Right lobe of liver (tissue), 6 donors: Measurements from ENCODE around the gene ANXA2R. TPM values are rescaled to one million over a fixed set of nuclear protein-coding genes. Genes with fewer than 3 reads are reported as not detected.
A peak's percentile ranks its signal among the peaks of the same experiment; 100 is the strongest.
"Not testable (repeated sequence)": the region's sequence is repeated elsewhere in the genome, so short reads cannot be mapped to it uniquely, and the experiment has no call there.

ENCODE experiments used
- ATAC-seq, 4 donors: fragments of 200-7000 bp; cut with Tn5 transposase; one replicate each; pipeline ENCODE4 v1.9.1; 2020; ENCODE audit warnings: mild to moderate bottlenecking in 4 of 4, moderate library complexity in 4 of 4
- DNase-seq, 3 donors: peaks; one replicate each; pipeline ENCODE4 v3.0.0-alpha.2; 2020
- H3K27ac ChIP-seq, 3 donors: fragments of 200-600 bp; one replicate each; pipeline ENCODE4 v1.8.0; 2022
- H3K27me3 ChIP-seq, 2 donors: fragments of 200-600 bp; one replicate each; pipeline ENCODE4 v1.8.0; 2022
- H3K36me3 ChIP-seq, 4 donors: fragments of 200-600 bp; sonication (generic) in 1 of 4; one replicate each; pipeline versions ENCODE4 v1.5.1 to v1.8.0; 2017 to 2022; ENCODE audit warnings: control low read depth in 1 of 4
- H3K4me1 ChIP-seq, 4 donors: fragments of 200-600 bp; sonication (generic) in 1 of 4; one replicate each; pipeline versions ENCODE4 v1.5.1 to v1.8.0; 2017 to 2022; ENCODE audit warnings: control low read depth in 1 of 4
- H3K4me3 ChIP-seq, 3 donors: fragments of 200-600 bp; one replicate each; pipeline ENCODE4 v1.8.0; 2022
- H3K9me3 ChIP-seq, 4 donors: fragments of 200-600 bp; sonication (generic) in 1 of 4; one replicate each; pipeline versions ENCODE4 v1.5.1 to v1.8.0; 2017 to 2022; ENCODE audit warnings: control low read depth in 1 of 4
- POLR2A ChIP-seq: fragments of 450-650 bp; IDR thresholded peaks from one replicate; pipeline ENCODE4 v1.6.1; 2017; ENCODE audit warnings: antibody characterized with exemption, mild to moderate bottlenecking
- WGBS: methylation state at CpG from one replicate; pipeline ENCODE4 v1.1.6; 2018; ENCODE audit warnings: low coverage, low lambda C conversion rate; ENCODE audit not compliant: insufficient coverage; ENCODE audit errors: missing lambda C conversion rate; 5-methylcytosine and 5-hydroxymethylcytosine counted together
- intact Hi-C, 2 donors: fragments of 100-400 bp; cut with DNase I; formaldehyde crosslinking; loops; one replicate each; pipeline versions ENCODE4 v1.11.2 to v1.14.1; 2022
- total RNA-seq, 6 experiments: library from RNA; depleted of rRNA in 2 of 6; stranded (reverse); fragments of >200 nt in 2 of 6; fragmentation: NEBNext Ultra II Directional in 3 of 6; extraction: Animal tissue kit (Norgen Biotek cat#: 25700) in 3 of 6; gene quantifications; one replicate each; pipeline versions ENCODE4 v1.1.0 to v1.2.4, GENCODE V29; 2016 to 2023
- TF ChIP-seq, protein P1 (sequence below), 4 donors: fragments of 200-600 bp in 3 of 4; fragments of 450-650 bp in 1 of 4; IDR thresholded peaks; one replicate each; pipeline versions ENCODE4 v1.5.1 to v1.8.0; 2016 to 2022; ENCODE audit warnings: antibody characterized with exemption in 4 of 4, mild to moderate bottlenecking in 2 of 4
- donor health status: DM: no; HTN: yes; CAD: no.
- donor health status: DM: no; HTN: no; CAD: no.
- donor health status: DM: no; HTN: no; CAD: no.
- donor health status: DM: no; HTN: yes; CAD: no.
- donor health status: DM: no; HTN: yes; CAD: no.

Gene ANXA2R
- total RNA-seq, 6 experiments from 2014 or later = 0.21 to 1.1 (median 0.41) TPM

DNA sequence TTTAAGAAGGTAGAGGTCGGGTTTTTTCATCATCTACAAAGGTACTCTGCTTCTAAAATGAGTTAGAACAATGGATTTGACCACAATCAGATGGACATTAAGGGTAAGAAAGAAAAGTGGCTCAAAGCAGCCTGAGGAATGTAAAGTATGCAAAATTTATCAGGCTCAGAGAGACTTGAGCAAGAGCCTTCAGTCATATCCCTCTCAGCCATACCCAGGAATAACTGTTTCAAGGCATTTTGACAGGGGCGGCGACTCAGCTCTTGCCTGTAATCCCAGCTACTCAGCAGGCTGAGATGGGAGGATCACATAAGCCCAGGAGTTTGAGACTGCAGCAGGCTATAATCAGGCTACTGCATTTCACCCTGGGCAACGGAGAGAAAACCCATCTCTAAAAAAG is 38.8 kb upstream of the ANXA2R start:
- TF ChIP-seq POLR2A = no peak
- TF ChIP-seq, protein P1, sequence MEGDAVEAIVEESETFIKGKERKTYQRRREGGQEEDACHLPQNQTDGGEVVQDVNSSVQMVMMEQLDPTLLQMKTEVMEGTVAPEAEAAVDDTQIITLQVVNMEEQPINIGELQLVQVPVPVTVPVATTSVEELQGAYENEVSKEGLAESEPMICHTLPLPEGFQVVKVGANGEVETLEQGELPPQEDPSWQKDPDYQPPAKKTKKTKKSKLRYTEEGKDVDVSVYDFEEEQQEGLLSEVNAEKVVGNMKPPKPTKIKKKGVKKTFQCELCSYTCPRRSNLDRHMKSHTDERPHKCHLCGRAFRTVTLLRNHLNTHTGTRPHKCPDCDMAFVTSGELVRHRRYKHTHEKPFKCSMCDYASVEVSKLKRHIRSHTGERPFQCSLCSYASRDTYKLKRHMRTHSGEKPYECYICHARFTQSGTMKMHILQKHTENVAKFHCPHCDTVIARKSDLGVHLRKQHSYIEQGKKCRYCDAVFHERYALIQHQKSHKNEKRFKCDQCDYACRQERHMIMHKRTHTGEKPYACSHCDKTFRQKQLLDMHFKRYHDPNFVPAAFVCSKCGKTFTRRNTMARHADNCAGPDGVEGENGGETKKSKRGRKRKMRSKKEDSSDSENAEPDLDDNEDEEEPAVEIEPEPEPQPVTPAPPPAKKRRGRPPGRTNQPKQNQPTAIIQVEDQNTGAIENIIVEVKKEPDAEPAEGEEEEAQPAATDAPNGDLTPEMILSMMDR (IDR thresholded peaks at IDR 0.05) = no peak
- ATAC-seq (no peak), DNase-seq (no peak)
- no peaks in the 10 kb centered on the region for H3K27me3 ChIP-seq
- no peaks in the 10 kb centered on the region for H3K9me3 ChIP-seq
- H3K4me3 ChIP-seq = no peak overlapping the region
- peaks cover 0 to 9% (median 1%) of the 10 kb centered on the region in 4 donors for H3K36me3 ChIP-seq
- no peak overlapping the region for H3K27ac ChIP-seq
- peaks cover 0 to 14% (median 4%) of the 10 kb centered on the region in 4 donors for H3K4me1 ChIP-seq
- 88% methylated on average over 4 of the region's 4 CpGs for WGBS
- intact Hi-C loops = no loop called here

DNA sequence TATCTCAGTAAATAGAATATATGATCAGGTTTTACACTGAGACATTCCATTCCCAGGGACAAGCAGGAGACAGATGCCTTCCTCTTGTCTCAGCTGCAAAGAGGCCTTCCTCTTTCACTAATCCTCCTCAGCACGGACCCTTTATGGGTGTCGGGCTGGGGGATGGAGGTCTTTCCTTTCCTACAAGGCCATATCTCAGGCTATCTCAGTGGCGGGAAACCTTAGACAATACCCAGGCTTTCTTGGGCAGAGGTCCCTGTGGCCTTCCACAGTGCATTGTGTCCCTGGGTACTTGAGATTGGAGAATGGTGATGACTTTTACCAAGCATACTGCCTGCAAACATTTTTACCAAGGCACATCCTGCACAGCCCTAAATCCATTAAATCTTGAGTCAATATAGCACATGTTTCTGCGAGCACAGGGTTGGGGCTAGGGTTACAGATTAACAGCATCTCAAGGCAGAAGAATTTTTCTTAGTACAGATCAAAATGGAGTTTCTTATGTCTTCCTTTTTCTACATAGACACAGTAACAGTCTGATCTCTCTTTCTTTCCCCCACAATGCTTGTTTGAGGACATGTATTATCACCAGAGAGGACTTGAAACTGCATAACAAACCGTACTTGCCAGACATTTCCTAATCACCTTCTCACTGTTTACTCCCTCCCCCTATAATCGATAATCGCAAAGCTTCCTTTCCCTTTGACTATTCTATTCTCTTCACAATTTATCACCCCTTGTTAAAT is 37.5 kb upstream of the ANXA2R start:
- Histone ChIP-seq H3K4me1 (peaks cover 0 to 14% (median 4%) of the 10 kb centered on the region in 4 donors), H3K27ac (peak overlapping the region in 2 of 3 donors; percentile 37 to 54)
- H3K9me3 ChIP-seq, H3K4me3 ChIP-seq, intact Hi-C loops, H3K36me3 ChIP-seq, H3K27me3 ChIP-seq, DNase-seq: not testable (repeated sequence)
- 32% methylated on average over 6 of the region's 7 CpGs for WGBS
- peak; percentile 36 to 85 (median 82) for ATAC-seq

DNA sequence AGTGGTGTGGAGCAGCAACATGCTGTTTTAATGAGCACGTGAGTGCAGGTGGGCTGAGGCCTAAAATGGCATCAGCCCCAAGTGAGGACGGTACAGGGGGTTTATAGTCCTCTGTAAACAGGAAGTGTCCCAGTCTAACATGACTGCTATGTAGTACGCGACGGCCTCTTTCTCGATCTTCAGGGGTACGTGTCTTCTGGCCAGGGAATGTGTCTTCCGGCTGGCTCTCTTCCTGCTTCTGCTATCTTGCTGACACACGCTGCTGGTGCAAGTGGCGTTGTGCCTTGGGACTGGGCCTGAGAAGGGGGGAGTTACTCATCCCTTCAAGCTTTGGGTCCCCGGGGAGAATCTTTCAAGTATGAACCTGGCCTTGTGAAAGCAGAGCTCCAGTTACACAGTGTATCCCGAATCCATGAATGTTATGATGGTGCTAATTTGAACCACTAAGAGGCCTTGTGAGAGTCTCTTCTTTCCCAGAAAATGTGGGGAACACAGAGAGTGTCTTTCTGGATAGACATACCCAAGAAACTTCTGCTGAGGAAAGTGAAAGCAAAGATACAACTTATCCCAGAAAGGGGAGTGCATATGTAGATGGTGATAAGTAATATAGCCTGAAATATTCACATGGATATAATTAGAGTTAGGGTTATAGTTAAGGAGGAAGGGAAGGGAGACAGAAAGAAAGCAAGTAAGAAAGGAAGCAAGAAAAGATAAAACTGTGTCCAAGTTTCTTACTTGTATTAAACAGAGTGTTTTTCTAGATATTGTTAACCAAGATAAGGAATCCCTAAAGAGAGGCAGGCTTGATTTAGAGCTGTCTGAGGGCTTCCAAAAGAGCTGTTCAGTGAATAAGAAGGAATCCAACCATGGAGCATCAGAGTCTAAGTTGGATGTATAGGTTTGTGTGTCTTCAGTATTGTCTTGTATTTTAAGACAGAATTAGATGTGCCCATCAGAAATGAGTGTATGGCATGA is 35.5 kb upstream of the ANXA2R start:
- Histone ChIP-seq H3K36me3 (peaks cover 0 to 18% (median 7%) of the 10 kb centered on the region in 4 donors), H3K4me3 (no peak overlapping the region), H3K4me1 (peaks cover 0 to 14% (median 4%) of the 10 kb centered on the region in 4 donors), H3K9me3 (no peaks in the 10 kb centered on the region), H3K27me3 (no peaks in the 10 kb centered on the region), H3K27ac (peak overlapping the region in 2 of 3 donors; percentile 33 to 67)
- WGBS = 63% methylated on average over 5 of the region's 12 CpGs
- peak; percentile 32 to 53 (median 42) for ATAC-seq
- intact Hi-C loops = no loop called here
- peak in 1 of 3 donors; percentile 33 for DNase-seq
- TF ChIP-seq POLR2A = no peak
- TF ChIP-seq, protein P1 (IDR thresholded peaks at IDR 0.05) = no peak

DNA sequence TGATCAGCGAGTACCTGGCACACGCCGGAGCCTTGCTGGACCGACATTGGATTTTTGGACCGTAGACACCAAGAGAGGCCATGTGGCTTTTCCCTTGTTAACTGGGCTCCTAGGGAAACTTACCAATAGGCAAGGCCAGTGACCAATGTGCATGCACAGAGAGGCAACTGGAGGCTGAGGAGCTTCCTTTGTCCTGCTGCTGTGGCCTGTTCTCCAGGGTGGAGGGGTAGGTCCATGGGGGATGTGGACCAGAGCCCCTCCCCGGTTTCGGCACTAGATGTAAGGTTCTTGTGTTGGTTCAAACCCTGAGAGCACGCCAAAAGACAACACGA is 34.8 kb upstream of the ANXA2R start:
- WGBS = 93% methylated on average over 5 of the region's 9 CpGs
- DNase-seq = no peak
- Histone ChIP-seq H3K36me3 (peaks cover 0 to 16% (median 7%) of the 10 kb centered on the region in 4 donors), H3K27ac (peak overlapping the region in 2 of 3 donors; percentile 33 to 67), H3K4me1 (peaks cover 0 to 14% (median 4%) of the 10 kb centered on the region in 4 donors), H3K4me3 (no peak overlapping the region), H3K27me3 (no peaks in the 10 kb centered on the region), H3K9me3 (no peaks in the 10 kb centered on the region)
- ATAC-seq = no peak
- intact Hi-C loops = no loop called here
- TF ChIP-seq POLR2A = no peak
- TF ChIP-seq, protein P1 (IDR thresholded peaks at IDR 0.05) = no peak
